WTC11 (cell line): ENCODE measurements around the gene XPR1.

Source experiments
- SP1 ChIP-seq: sonication (generic); formaldehyde crosslinking; conservative IDR thresholded peaks from 2 replicates; pipeline ENCODE4 v1.8.1; 2022; ENCODE audit warnings: missing genetic modification reagents
- TF ChIP-seq, protein P1 (sequence below): fragments of 200-600 bp; IDR thresholded peaks from 2 replicates; pipeline ENCODE4 v1.8.0; 2022; ENCODE audit warnings: antibody characterized with exemption

DNA sequence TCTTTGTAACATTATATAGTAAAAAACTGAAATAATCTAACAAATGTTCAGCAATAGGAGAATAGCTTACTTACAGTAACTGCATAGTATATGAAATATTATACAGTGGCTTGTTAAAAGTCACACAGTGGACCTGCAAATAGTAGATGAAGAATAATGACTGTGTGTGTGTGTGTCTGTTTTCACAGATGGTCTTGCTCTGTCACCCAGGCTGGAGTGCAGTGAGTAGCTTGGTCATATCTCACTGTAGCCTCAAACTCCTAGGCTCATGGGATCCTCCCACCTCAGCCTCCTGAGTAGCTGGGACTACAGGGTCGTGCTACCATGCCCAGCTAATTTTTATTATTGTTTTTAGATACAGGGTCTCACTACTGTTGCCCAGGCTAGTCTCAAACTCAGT lies 213.5 kb downstream of the XPR1 start:
- TF ChIP-seq, protein P1, sequence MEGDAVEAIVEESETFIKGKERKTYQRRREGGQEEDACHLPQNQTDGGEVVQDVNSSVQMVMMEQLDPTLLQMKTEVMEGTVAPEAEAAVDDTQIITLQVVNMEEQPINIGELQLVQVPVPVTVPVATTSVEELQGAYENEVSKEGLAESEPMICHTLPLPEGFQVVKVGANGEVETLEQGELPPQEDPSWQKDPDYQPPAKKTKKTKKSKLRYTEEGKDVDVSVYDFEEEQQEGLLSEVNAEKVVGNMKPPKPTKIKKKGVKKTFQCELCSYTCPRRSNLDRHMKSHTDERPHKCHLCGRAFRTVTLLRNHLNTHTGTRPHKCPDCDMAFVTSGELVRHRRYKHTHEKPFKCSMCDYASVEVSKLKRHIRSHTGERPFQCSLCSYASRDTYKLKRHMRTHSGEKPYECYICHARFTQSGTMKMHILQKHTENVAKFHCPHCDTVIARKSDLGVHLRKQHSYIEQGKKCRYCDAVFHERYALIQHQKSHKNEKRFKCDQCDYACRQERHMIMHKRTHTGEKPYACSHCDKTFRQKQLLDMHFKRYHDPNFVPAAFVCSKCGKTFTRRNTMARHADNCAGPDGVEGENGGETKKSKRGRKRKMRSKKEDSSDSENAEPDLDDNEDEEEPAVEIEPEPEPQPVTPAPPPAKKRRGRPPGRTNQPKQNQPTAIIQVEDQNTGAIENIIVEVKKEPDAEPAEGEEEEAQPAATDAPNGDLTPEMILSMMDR: no peak
- TF ChIP-seq SP1 (CRISPR knock-in tag): no peak
